Effector memory CD4-positive, alpha-beta T cell (primary cell): ENCODE results near the gene ZFPM1.

Experiments
- DNase-seq, 3 donors: peaks; one replicate each; pipeline ENCODE4 v3.0.0-alpha.2; 2020
- H3K27ac ChIP-seq: 2 replicates; pipeline ENCODE4 v1.7.0; 2013; ENCODE audit warnings: mild to moderate bottlenecking, low read length, moderate library complexity; ENCODE audit not compliant: insufficient read depth, poor library complexity, severe bottlenecking
- H3K27me3 ChIP-seq: replicated peaks from 2 replicates; pipeline ENCODE4 v1.7.0; 2013; ENCODE audit warnings: mild to moderate bottlenecking, low read length; ENCODE audit not compliant: insufficient read depth, control insufficient read depth, poor library complexity, severe bottlenecking
- H3K36me3 ChIP-seq: 2 replicates; pipeline ENCODE4 v1.7.0; 2013; ENCODE audit warnings: mild to moderate bottlenecking, low read length, moderate library complexity; ENCODE audit not compliant: control insufficient read depth, insufficient read depth
- H3K4me1 ChIP-seq: 2 replicates; pipeline ENCODE4 v1.7.0; 2013; ENCODE audit warnings: low read length, mild to moderate bottlenecking; ENCODE audit not compliant: control insufficient read depth, insufficient read depth, poor library complexity, severe bottlenecking
- H3K4me3 ChIP-seq: 2 replicates; pipeline ENCODE4 v1.7.0; 2013; ENCODE audit warnings: low read length, low read depth, mild to moderate bottlenecking; ENCODE audit not compliant: insufficient read depth, poor library complexity, severe bottlenecking
- H3K9me3 ChIP-seq: 2 replicates; pipeline ENCODE4 v1.7.0; 2013; ENCODE audit warnings: mild to moderate bottlenecking, low read length, moderate library complexity; ENCODE audit not compliant: control insufficient read depth

The ZFPM1 gene

GRCh38 chr16:88539261-88539651, 86.2 kb downstream of the ZFPM1 start:
- no peaks in the 10 kb centered on the region for H3K9me3 ChIP-seq
- no peak overlapping the region for H3K4me3 ChIP-seq
- H3K4me1 ChIP-seq = peaks cover 9% of the 10 kb centered on the region
- H3K36me3 ChIP-seq = no peaks in the 10 kb centered on the region
- peaks cover 8% of the 10 kb centered on the region for H3K27me3 ChIP-seq
- DNase-seq = no peak
- no peak overlapping the region for H3K27ac ChIP-seq

GRCh38 chr16:88539652-88540345, 86.7 kb downstream of the ZFPM1 start:
- no peaks in the 10 kb centered on the region for H3K9me3 ChIP-seq
- no peak overlapping the region for H3K27ac ChIP-seq
- no peak for DNase-seq
- H3K4me1 ChIP-seq = peaks cover 7% of the 10 kb centered on the region
- H3K4me3 ChIP-seq = no peak overlapping the region
- no peaks in the 10 kb centered on the region for H3K36me3 ChIP-seq
- H3K27me3 ChIP-seq = peaks cover 8% of the 10 kb centered on the region

GRCh38 chr16:88540346-88540977, 87.4 kb downstream of the ZFPM1 start:
- no peaks in the 10 kb centered on the region for H3K36me3 ChIP-seq
- peaks cover under 1% of the 10 kb centered on the region for H3K4me1 ChIP-seq
- peaks cover 8% of the 10 kb centered on the region for H3K27me3 ChIP-seq
- H3K4me3 ChIP-seq = no peak overlapping the region
- DNase-seq = no peak
- H3K27ac ChIP-seq = no peak overlapping the region
- H3K9me3 ChIP-seq = no peaks in the 10 kb centered on the region

- Histone ChIP-seq H3K27ac (no peak overlapping the region), H3K4me1 (no peaks in the 10 kb centered on the region), H3K9me3 (no peaks in the 10 kb centered on the region), H3K27me3 (peaks cover 11% of the 10 kb centered on the region), H3K4me3 (no peak overlapping the region), H3K36me3 (no peaks in the 10 kb centered on the region)
- no peak for DNase-seq
Measured at GRCh38 chr16:88541831-88542616, 88.9 kb downstream of the ZFPM1 start.

- Histone ChIP-seq H3K27me3 (peaks cover 11% of the 10 kb centered on the region), H3K9me3 (no peaks in the 10 kb centered on the region)
Measured at GRCh38 chr16:88543230-88543813, 90.2 kb downstream of the ZFPM1 start.

GRCh38 chr16:88545781-88546180, 92.7 kb downstream of the ZFPM1 start:
- Histone ChIP-seq H3K36me3 (no peaks in the 10 kb centered on the region), H3K27ac (no peak overlapping the region), H3K27me3 (peaks cover 3% of the 10 kb centered on the region), H3K4me3 (no peak overlapping the region), H3K4me1 (no peaks in the 10 kb centered on the region), H3K9me3 (no peaks in the 10 kb centered on the region)
- no peak for DNase-seq

More at GRCh38 chr16:88543230-88543813, 90.2 kb downstream of the ZFPM1 start:
- Histone ChIP-seq H3K36me3 (no peaks in the 10 kb centered on the region), H3K27ac (no peak overlapping the region), H3K4me3 (no peak overlapping the region), H3K4me1 (no peaks in the 10 kb centered on the region)
- DNase-seq = no peak

GRCh38 chr16:88548131-88548874, 95.2 kb downstream of the ZFPM1 start:
- no peak for DNase-seq
- Histone ChIP-seq H3K4me3 (no peak overlapping the region), H3K9me3 (no peaks in the 10 kb centered on the region), H3K27ac (no peak overlapping the region), H3K27me3 (peaks cover 3% of the 10 kb centered on the region), H3K36me3 (no peaks in the 10 kb centered on the region), H3K4me1 (no peaks in the 10 kb centered on the region)

- H3K4me1 ChIP-seq = no peaks in the 10 kb centered on the region
- H3K36me3 ChIP-seq = no peaks in the 10 kb centered on the region
- no peak for DNase-seq
- H3K27me3 ChIP-seq = peaks cover 3% of the 10 kb centered on the region
- no peaks in the 10 kb centered on the region for H3K9me3 ChIP-seq
- no peak overlapping the region for H3K4me3 ChIP-seq
- no peak overlapping the region for H3K27ac ChIP-seq
Measured at GRCh38 chr16:88548985-88549384, 95.9 kb downstream of the ZFPM1 start.

- Histone ChIP-seq H3K27me3 (peaks cover 3% of the 10 kb centered on the region), H3K4me1 (no peaks in the 10 kb centered on the region), H3K9me3 (no peaks in the 10 kb centered on the region), H3K4me3 (no peak overlapping the region), H3K27ac (no peak overlapping the region), H3K36me3 (no peaks in the 10 kb centered on the region)
- DNase-seq = no peak
Measured at GRCh38 chr16:88549671-88550245, 96.7 kb downstream of the ZFPM1 start.
